ENCODE results near the gene MEP1B.
"Not testable (repeated sequence)": the region's sequence is repeated elsewhere in the genome, so short reads cannot be mapped to it uniquely, and the experiment has no call there.

Gene MEP1B

DNA sequence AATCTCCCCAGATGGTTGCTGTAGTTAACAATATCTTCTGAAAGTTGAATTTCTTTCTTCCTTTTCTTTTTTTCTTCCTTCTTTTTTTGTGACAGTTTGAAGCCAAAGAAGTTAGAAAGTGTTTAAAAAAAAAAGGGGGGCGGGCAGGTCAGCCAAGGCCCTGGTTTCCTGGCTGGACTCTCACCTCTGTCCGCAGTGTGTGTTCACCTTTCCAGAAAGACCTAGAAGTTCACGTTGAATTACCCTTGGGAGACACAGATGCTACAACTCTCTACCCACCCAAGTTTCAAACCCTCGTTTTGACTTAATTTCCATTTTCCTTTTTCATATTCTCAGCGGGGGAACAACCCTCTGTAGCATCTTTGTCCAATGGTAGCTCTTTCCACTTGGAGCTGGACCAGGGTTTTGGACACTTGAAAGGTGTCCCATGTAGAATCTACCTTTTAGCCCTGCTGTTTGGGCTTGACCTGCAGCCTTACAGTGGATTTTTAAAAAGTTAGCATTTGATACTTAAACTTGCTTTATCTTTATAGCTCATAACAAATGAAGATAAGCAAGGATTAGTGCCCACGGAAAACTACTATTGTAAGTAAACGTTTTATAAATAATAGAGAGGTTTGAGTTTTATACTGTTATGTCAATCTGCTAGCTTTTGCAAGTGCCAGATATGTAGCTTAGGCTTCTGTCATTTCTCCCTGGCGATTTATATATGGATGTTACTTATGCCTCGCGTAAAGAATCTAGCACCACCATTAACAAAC lies 20.0 kb downstream of the MEP1B start:
- DNase-seq, result no peak

DNA sequence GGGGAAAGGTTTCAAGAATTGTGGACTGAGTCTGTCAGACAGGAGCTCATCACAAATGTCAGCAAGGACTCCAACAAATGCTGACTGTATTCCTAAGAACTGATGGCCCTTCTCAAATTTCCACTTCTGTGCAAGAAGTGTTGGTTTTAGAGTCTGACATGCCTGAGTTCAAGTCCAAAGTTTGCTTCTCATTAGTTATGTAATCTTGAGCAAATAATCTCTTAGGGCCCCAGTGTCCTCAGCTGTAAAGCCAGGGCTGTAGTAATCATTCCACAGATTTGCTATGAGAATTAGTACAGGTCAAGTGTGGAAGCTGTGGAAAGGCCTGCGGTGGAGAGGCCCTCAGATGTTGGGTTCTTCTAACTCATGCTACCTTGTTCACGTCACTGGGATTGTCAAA lies 23.9 kb downstream of the MEP1B start:
- no peak for DNase-seq

GRCh38 chr18:32216390-32216789 lies 26.6 kb downstream of the MEP1B start:
- no peak for DNase-seq

GRCh38 chr18:32219431-32220018 lies 29.7 kb downstream of the MEP1B start:
- no peak for DNase-seq

DNA sequence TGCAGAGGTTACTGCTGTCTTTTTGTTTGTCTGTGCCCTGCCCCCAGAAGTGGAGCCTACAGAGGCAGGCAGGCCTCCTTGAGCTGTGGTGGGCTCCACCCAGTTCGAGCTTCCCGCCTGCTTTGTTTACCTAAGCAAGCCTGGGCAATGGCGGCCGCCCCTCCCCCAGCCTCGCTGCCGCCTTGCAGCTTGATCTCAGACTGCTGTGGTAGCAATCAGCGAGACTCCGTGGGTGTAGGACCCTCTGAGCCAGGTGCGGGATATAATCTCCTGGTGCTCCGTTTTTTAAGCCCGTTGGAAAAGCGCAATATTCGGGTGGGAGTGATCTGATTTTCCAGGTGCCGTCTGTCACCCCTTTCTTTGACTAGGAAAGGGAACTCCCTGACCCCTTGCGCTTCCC lies 43.5 kb downstream of the MEP1B start:
- not testable (repeated sequence) for DNase-seq

DNA sequence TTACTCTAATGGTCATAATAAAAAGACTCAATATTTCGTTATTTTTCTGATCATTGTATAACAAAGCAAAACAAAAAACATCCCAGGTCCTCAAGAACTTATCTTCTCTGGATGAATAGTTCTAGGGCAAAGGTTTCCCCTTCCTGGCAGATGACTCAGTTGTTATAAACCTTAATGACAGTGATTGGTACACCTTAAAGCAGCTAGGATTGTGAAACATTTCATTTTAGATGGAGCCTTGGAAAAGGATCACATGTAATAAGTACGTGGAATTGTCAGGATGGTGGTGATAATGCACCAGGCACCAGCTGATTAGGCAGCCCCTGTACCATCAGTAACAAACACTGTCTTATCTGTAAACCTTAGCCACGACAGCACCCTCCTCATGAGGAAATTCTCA lies 47.2 kb downstream of the MEP1B start:
- DNase-seq, result no peak

DNA sequence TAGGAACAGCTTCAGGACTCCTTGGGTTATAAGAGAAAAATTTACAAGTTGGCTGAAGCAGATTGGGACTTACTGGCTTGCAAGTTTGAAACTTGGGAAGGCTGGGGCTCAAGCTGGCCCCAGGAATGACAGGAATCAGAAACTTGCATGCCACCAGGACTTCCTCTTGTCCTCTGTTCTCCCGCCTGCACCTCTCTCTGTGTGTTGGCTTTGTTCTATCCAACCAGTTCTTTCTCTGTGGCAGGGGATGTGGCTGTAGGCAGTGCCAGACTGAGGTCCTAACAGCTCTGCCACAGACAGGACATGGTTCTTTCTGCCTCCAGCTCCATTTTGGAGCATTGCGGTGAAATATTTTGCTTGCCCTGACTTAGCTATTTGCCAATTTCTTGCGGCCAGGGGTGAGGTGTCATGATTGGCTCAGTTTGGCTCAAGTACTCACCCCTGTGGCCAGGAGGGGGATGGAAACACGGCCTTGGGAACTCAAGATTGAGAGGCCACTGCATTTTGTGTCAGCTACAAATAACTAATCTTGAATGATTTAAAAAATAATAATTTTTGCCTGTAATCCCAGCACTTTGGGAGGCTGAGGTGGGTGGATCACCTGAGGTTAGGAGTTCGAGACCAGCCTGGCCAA lies 48.9 kb downstream of the MEP1B start:
- no peak for DNase-seq

DNA sequence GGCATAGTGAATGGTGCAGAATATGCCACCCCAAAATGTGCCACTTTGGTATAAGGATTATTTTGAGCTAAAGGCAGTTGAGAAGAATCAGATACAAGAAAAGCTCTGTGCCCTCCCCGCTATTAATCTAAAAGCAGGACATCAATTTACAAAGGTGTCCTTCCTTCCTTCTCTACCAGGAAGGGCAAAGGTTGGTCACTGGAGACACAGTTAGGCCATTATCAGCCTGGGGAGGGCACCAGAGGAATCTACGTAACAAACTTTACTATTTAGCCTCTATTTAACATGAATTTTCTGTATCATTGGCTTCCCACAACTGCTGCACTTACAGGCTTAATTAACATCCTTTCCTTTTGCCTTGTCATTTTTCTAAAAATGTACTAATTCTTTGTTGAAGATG lies 52.6 kb downstream of the MEP1B start:
- DNase-seq, result no peak

DNA sequence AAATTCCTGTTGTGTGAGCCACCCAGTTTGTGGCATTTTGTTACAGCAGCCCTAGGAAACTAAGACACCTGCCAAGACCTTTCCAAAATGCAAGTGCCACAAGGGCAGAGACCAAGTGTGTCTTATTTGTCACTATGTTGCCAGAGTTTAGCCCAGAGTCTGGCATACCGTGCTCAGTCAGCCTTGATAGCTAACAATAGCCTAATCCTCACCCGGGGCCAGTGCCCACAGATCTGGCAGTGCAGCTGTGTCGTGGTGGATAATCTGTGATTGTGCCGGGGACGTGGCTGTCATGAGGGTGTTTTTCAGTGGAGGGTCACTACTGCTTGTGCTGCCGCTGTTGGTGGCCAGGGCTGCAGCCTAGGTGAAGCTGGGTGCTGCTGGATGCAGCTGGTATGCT lies 53.5 kb downstream of the MEP1B start:
- no peak for DNase-seq

GRCh38 chr18:32244881-32245280 lies 55.0 kb downstream of the MEP1B start:
- no peak for DNase-seq

- DNase-seq, result no peak
Measured at GRCh38 chr18:32249147-32249929, 59.5 kb downstream of the MEP1B start.

GRCh38 chr18:32251466-32251865 lies 61.6 kb downstream of the MEP1B start:
- no peak for DNase-seq

GRCh38 chr18:32252141-32252860 lies 62.5 kb downstream of the MEP1B start:
- no peak for DNase-seq

- DNase-seq, result no peak
Measured at GRCh38 chr18:32255570-32255969, 65.7 kb downstream of the MEP1B start.

DNA sequence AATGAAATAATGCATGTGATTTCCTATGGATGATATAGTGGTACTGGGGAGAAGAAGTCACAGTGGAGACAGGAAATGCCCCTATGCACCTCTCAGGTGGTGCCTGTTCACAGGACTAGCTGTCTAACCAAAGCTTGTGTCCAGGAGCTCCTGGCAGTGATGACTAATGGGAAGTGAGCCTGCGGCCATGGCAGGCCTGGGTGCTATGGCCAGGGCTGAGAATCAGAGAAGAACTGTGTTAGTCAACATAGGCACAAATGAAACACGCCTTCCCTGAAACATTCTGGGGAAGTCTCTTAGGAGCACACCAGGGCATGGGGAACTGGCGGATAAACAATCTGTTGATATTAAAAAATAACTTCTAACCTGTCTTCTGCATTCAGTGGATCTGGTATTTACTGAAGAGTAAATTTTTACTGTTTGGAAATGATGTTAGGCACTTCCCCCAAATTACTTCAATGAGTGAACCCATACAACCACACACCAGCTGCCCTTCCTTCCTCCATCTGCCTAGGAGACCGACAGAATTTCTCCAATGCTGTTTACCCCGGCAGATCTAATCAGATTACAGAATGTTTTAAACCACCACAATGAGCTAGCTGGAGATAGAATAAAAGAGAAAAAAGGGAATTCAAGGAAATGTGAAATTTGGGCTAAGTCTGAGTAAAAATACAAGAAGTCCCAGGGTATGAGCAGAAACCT lies 67.4 kb downstream of the MEP1B start:
- DNase-seq, result peak; percentile 45 to 58

GRCh38 chr18:32258148-32258547 lies 68.3 kb downstream of the MEP1B start:
- DNase-seq, result no peak

- DNase-seq, result peak; percentile 30 to 39
Measured at GRCh38 chr18:32258558-32259204, 68.8 kb downstream of the MEP1B start.

DNA sequence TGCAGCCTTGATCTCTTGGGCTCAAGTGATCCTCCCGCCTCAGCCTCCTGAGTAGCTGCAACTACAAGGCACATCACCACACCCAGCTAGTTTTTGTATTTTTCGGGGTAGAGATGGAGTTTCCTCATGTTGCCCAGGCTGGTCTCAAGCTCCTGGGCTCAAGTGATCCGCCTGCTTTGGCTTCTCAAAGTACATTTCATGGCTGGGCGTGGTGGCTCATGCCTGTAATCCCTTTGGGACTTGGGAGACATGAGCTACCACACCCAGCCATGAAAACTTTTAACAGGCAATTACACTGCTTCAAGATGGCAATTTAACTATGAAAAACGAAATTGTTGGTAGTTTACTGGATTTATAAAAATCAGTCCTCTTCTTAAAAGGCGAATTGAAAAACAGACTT lies 69.7 kb downstream of the MEP1B start:
- no peak for DNase-seq

DNA sequence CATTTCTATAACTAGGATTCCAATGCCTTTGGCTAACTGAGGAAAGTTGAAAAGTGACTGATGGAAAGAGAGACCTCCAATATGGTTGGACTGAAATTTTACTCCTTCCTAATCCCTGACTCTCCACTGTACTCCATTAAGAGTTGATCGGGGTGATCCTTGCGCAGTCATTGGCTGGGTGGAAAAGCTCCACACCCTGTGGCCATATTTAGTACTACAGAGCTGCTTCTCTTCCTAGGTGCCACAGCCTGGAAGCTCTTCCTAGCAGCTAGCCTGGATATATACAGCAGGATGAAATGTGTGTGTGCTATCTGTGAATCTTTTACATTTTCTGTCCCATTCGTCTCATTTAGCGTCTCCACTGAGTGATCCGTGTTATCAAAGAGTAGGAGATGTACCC lies 71.2 kb downstream of the MEP1B start:
- DNase-seq, result no peak

GRCh38 chr18:32262092-32262491 lies 72.3 kb downstream of the MEP1B start:
- no peak for DNase-seq

GRCh38 chr18:32264401-32264800 lies 74.6 kb downstream of the MEP1B start:
- no peak for DNase-seq

Data from inflammatory macrophage (primary cell).